Measurements from ENCODE around the gene SPRN. TPM values are rescaled to one million over a fixed set of nuclear protein-coding genes. Genes with fewer than 3 reads are reported as not detected.

Gene SPRN
- total and polyA plus RNA-seq, 2 donors (not counting 1 experiment from before 2014, with no cell fraction given): not detected

DNA sequence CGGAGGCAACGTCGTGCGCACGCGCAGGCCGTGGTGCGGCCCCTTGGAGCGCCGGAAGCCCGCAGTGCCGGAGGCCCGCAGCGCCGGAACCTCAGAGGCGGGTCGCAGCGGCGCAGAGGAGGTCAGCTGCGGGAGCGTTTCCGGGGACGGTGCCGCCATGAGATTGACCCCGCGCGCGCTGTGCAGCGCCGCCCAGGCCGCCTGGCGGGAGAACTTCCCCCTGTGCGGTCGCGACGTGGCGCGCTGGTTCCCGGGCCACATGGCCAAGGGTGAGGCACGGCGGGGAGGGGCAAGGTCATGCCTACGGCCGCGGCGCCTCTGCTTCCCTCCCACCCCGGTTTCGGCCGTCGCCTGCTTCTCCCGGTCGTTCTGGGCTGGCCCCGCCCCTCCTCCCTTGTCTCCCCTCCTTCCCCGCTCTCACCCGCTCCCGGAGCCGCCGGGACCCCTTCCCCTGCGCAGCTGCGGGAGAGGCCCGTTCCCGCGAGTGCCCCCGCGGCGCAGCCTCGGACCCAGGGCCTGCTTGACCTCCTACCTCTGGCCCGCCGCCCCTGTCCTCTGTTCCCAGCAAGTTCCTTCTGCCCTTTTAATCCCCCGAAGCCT is 30.3 kb downstream of the SPRN start, which contains the start of gene MTG1:
Gene MTG1, plus strand, starts transcription at position 94 of the 600 bp plus-strand sequence. Its CDS starts 64 bp downstream, at position 158.
- no peaks in the 10 kb centered on the region for H3K27me3 Mint-ChIP-seq
- no peaks in the 10 kb centered on the region for H3K9me3 Mint-ChIP-seq (ENCODE audit: insufficient read depth)
- peak within 1 kb of the TSS; percentile 51 to 81 for H3K27ac ChIP-seq (ENCODE audit: low read length in 2 of 2)
- peak within 1 kb of the TSS; percentile 92 for H3K4me3 Mint-ChIP-seq
- ChIA-PET POLR2A (interaction anchor here (1.7 kb wide), 1 partner anchor 21 kb away, joined by 3 read pairs; the partner anchor contains the start of gene ECHS1), CTCF (interaction anchor here (0.7 to 3.9 kb wide), 4 partner anchors 36 to 70 kb away, joined by 3 to 13 read pairs (median 4); partner anchors contain the start of gene FUOM)
- no peaks in the 10 kb centered on the region for H3K9me3 ChIP-seq (ENCODE audit: control extremely low read depth in 1 of 3, control insufficient read depth in 2 of 3, insufficient read depth in 1 of 3, low read length in 2 of 3)
- H3K4me2 ChIP-seq (replicated peaks; ENCODE audit: low read depth, low read length, poor library complexity, severe bottlenecking): peak within 1 kb of the TSS; percentile 90
- intact Hi-C loops (cut with micrococcal nuclease): loop anchor here (1.0 to 5.0 kb wide), 7 partner anchors 15 to 117 kb away; partner anchors contain the start of genes ADAM8, ECHS1, FUOM and PAOX
- peak within 1 kb of the TSS; percentile 83 for H2AFZ ChIP-seq (ENCODE audit: insufficient read depth, low read depth, low read length, poor library complexity, severe bottlenecking)
- H4K20me1 ChIP-seq (ENCODE audit: control insufficient read depth, insufficient read depth, low read length, poor library complexity, severe bottlenecking): peaks cover 7% of the 10 kb centered on the region
- H3K27me3 ChIP-seq (replicated peaks in 1 of 4; ENCODE audit: control extremely low read depth in 1 of 4, control insufficient read depth in 3 of 4, insufficient read depth in 4 of 4, low read length in 3 of 4): no peaks in the 10 kb centered on the region
- H3K4me3 ChIP-seq (ENCODE audit: control extremely low read depth in 1 of 5, extremely low read depth in 1 of 5, insufficient read depth in 1 of 5, low read depth in 2 of 5, low read length in 4 of 5): peak within 1 kb of the TSS; percentile 64 to 84 (median 74)
- H3K4me1 Mint-ChIP-seq: peaks cover 59% of the 10 kb centered on the region
- H3K27ac Mint-ChIP-seq: peak within 1 kb of the TSS; percentile 89
- peaks cover 30% of the 10 kb centered on the region for H3K79me2 ChIP-seq (ENCODE audit: control insufficient read depth, insufficient read depth, low read length)
- DNase-seq: peak; percentile 95
- H3K36me3 ChIP-seq (replicated peaks in 1 of 2; ENCODE audit: control extremely low read depth in 1 of 2, control insufficient read depth in 1 of 2, extremely low read depth in 1 of 2, insufficient read depth in 2 of 2, low read length in 1 of 2): peaks cover 0 to 32% of the 10 kb centered on the region in 2 experiments
- ATAC-seq (ENCODE audit: low read depth): peak; percentile 66
- TF ChIP-seq EZH2 (IDR thresholded peaks at IDR 0.05; ENCODE audit: borderline replicate concordance, insufficient read depth, low read depth, low read length, poor library complexity, severe bottlenecking): no peak
- TF ChIP-seq, protein P1, sequence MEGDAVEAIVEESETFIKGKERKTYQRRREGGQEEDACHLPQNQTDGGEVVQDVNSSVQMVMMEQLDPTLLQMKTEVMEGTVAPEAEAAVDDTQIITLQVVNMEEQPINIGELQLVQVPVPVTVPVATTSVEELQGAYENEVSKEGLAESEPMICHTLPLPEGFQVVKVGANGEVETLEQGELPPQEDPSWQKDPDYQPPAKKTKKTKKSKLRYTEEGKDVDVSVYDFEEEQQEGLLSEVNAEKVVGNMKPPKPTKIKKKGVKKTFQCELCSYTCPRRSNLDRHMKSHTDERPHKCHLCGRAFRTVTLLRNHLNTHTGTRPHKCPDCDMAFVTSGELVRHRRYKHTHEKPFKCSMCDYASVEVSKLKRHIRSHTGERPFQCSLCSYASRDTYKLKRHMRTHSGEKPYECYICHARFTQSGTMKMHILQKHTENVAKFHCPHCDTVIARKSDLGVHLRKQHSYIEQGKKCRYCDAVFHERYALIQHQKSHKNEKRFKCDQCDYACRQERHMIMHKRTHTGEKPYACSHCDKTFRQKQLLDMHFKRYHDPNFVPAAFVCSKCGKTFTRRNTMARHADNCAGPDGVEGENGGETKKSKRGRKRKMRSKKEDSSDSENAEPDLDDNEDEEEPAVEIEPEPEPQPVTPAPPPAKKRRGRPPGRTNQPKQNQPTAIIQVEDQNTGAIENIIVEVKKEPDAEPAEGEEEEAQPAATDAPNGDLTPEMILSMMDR (IDR thresholded peaks at IDR 0.05): no peak
- H3K9ac ChIP-seq (ENCODE audit: low read length): peak within 1 kb of the TSS; percentile 84
- H3K4me1 ChIP-seq (ENCODE audit: control insufficient read depth in 2 of 2, insufficient read depth in 2 of 2, low read length in 2 of 2): peaks cover 44 to 56% of the 10 kb centered on the region in 2 donors
- under 1% methylated on average over 67 of the region's 69 CpGs for WGBS (ENCODE audit: insufficient coverage)
